Activated T-helper 2 cell treated with anti-CD3 and anti-CD28 coated beads, Interferon-gamma antibody, Interleukin-2, Interleukin-4, amounts not matched to agents 10 μg/mL and 5 μg/mL and 100 μg/mL, durations not matched to agents 14 hours and 24 hours and 36 hours (primary cell): ENCODE data around the gene IGSF21. TPM values are rescaled to one million over a fixed set of nuclear protein-coding genes. Genes with fewer than 3 reads are reported as not detected.

ENCODE experiments used
- DNase-seq: peaks from one replicate; pipeline ENCODE4 v3.0.0; 2021; ENCODE audit warnings: low spot score
- H3K27ac Mint-ChIP-seq: one replicate; pipeline ENCODE4 v1.8.0; 2021; ENCODE audit warnings: mixed read lengths
- H3K27me3 Mint-ChIP-seq: one replicate; pipeline ENCODE4 v1.8.0; 2021; ENCODE audit warnings: low read depth, mixed read lengths
- H3K36me3 Mint-ChIP-seq: one replicate; pipeline ENCODE4 v1.8.0; 2021; ENCODE audit warnings: low read depth, mixed read lengths
- H3K4me1 Mint-ChIP-seq: one replicate; pipeline ENCODE4 v1.8.0; 2021; ENCODE audit warnings: low read depth, mixed read lengths
- H3K4me3 Mint-ChIP-seq: one replicate; pipeline ENCODE4 v1.8.0; 2021; ENCODE audit warnings: low read depth, mild to moderate bottlenecking, moderate library complexity, mixed read lengths
- H3K9me3 Mint-ChIP-seq: one replicate; pipeline ENCODE4 v1.8.0; 2021; ENCODE audit warnings: mixed read lengths
- intact Hi-C: fragments of 100-400 bp; cut with micrococcal nuclease; formaldehyde crosslinking; loops from one replicate; pipeline ENCODE4 v1.15.1; 2023
- total RNA-seq: library from RNA; stranded (reverse); gene quantifications from 2 replicates; pipeline ENCODE4 v1.2.3, GENCODE V29; 2022

IGSF21 gene
- total RNA-seq: not detected in 2 replicates

GRCh38 chr1:18107369-18108298, at the start of gene IGSF21:
TSS of gene IGSF21 (plus strand) at chr1:18107798. CDS start at chr1:18108129, 331 bp downstream.
- H3K36me3 Mint-ChIP-seq: no peaks in the 10 kb centered on the region
- DNase-seq: no peak
- H3K27me3 Mint-ChIP-seq: peaks cover 50% of the 10 kb centered on the region
- H3K9me3 Mint-ChIP-seq: no peaks in the 10 kb centered on the region
- no peaks in the 10 kb centered on the region for H3K4me1 Mint-ChIP-seq
- intact Hi-C loops: loop anchor here (5.0 kb wide), 1 partner anchor 535 kb away; no protein-coding TSS in a partner anchor
- no peak within 1 kb of the TSS for H3K27ac Mint-ChIP-seq
- no peak within 1 kb of the TSS for H3K4me3 Mint-ChIP-seq

- no peaks in the 10 kb centered on the region for H3K27me3 Mint-ChIP-seq
Measured at GRCh38 chr1:18058206-18058921, 49.2 kb upstream of the IGSF21 start.

GRCh38 chr1:18058981-18059605, 48.5 kb upstream of the IGSF21 start:
- H3K9me3 Mint-ChIP-seq: peaks cover 3% of the 10 kb centered on the region
- no peak overlapping the region for H3K27ac Mint-ChIP-seq
- no peak overlapping the region for H3K4me3 Mint-ChIP-seq
- no peaks in the 10 kb centered on the region for H3K36me3 Mint-ChIP-seq
- no peaks in the 10 kb centered on the region for H3K27me3 Mint-ChIP-seq
- no peak for DNase-seq
- intact Hi-C loops: no loop called here
- H3K4me1 Mint-ChIP-seq: no peaks in the 10 kb centered on the region

More at GRCh38 chr1:18058206-18058921, 49.2 kb upstream of the IGSF21 start:
- Mint-ChIP-seq H3K4me3 (no peak overlapping the region), H3K4me1 (no peaks in the 10 kb centered on the region), H3K9me3 (peaks cover 3% of the 10 kb centered on the region), H3K27ac (no peak overlapping the region), H3K36me3 (no peaks in the 10 kb centered on the region)
- intact Hi-C loops: no loop called here
- no peak for DNase-seq

GRCh38 chr1:18060366-18060765, 47.2 kb upstream of the IGSF21 start:
- no peak for DNase-seq
- intact Hi-C loops: no loop called here
- Mint-ChIP-seq H3K4me1 (no peaks in the 10 kb centered on the region), H3K36me3 (no peaks in the 10 kb centered on the region), H3K27ac (no peak overlapping the region), H3K27me3 (no peaks in the 10 kb centered on the region), H3K4me3 (no peak overlapping the region), H3K9me3 (peaks cover 3% of the 10 kb centered on the region)

GRCh38 chr1:18062185-18062584, 45.4 kb upstream of the IGSF21 start:
- intact Hi-C loops: no loop called here
- DNase-seq: no peak
- peaks cover 3% of the 10 kb centered on the region for H3K9me3 Mint-ChIP-seq

GRCh38 chr1:18064534-18064933, 43.1 kb upstream of the IGSF21 start:
- Mint-ChIP-seq H3K9me3 (peaks cover 3% of the 10 kb centered on the region), H3K36me3 (no peaks in the 10 kb centered on the region), H3K4me3 (no peak overlapping the region), H3K4me1 (no peaks in the 10 kb centered on the region), H3K27ac (no peak overlapping the region), H3K27me3 (no peaks in the 10 kb centered on the region)
- intact Hi-C loops: no loop called here
- no peak for DNase-seq

More at GRCh38 chr1:18062185-18062584, 45.4 kb upstream of the IGSF21 start:
- Mint-ChIP-seq H3K27ac (no peak overlapping the region), H3K27me3 (no peaks in the 10 kb centered on the region), H3K36me3 (no peaks in the 10 kb centered on the region), H3K4me3 (no peak overlapping the region), H3K4me1 (no peaks in the 10 kb centered on the region)

GRCh38 chr1:18066576-18066975, 41.0 kb upstream of the IGSF21 start:
- H3K36me3 Mint-ChIP-seq: no peaks in the 10 kb centered on the region
- H3K27ac Mint-ChIP-seq: no peak overlapping the region
- peaks cover 3% of the 10 kb centered on the region for H3K9me3 Mint-ChIP-seq
- no peaks in the 10 kb centered on the region for H3K27me3 Mint-ChIP-seq
- no peak overlapping the region for H3K4me3 Mint-ChIP-seq
- H3K4me1 Mint-ChIP-seq: no peaks in the 10 kb centered on the region
- no peak for DNase-seq
- intact Hi-C loops: no loop called here

GRCh38 chr1:18069903-18070302, 37.7 kb upstream of the IGSF21 start:
- Mint-ChIP-seq H3K27me3 (no peaks in the 10 kb centered on the region), H3K27ac (no peak overlapping the region), H3K36me3 (no peaks in the 10 kb centered on the region), H3K9me3 (no peaks in the 10 kb centered on the region), H3K4me1 (no peaks in the 10 kb centered on the region), H3K4me3 (no peak overlapping the region)
- intact Hi-C loops: no loop called here
- no peak for DNase-seq

GRCh38 chr1:18072066-18072465, 35.5 kb upstream of the IGSF21 start:
- DNase-seq: no peak
- H3K4me3 Mint-ChIP-seq: no peak overlapping the region
- no peaks in the 10 kb centered on the region for H3K9me3 Mint-ChIP-seq
- no peaks in the 10 kb centered on the region for H3K4me1 Mint-ChIP-seq
- no peaks in the 10 kb centered on the region for H3K36me3 Mint-ChIP-seq
- H3K27ac Mint-ChIP-seq: no peak overlapping the region
- intact Hi-C loops: no loop called here
- H3K27me3 Mint-ChIP-seq: no peaks in the 10 kb centered on the region

- Mint-ChIP-seq H3K4me1 (no peaks in the 10 kb centered on the region), H3K4me3 (no peak overlapping the region), H3K27ac (no peak overlapping the region), H3K9me3 (no peaks in the 10 kb centered on the region), H3K27me3 (no peaks in the 10 kb centered on the region), H3K36me3 (no peaks in the 10 kb centered on the region)
- DNase-seq: no peak
- intact Hi-C loops: no loop called here
Measured at GRCh38 chr1:18073066-18073642, 34.4 kb upstream of the IGSF21 start.

GRCh38 chr1:18077657-18078215, 29.9 kb upstream of the IGSF21 start:
- Mint-ChIP-seq H3K27ac (no peak overlapping the region), H3K9me3 (no peaks in the 10 kb centered on the region), H3K4me3 (no peak overlapping the region), H3K27me3 (no peaks in the 10 kb centered on the region), H3K4me1 (no peaks in the 10 kb centered on the region), H3K36me3 (no peaks in the 10 kb centered on the region)
- intact Hi-C loops: no loop called here
- DNase-seq: no peak

GRCh38 chr1:18079941-18080735, 27.5 kb upstream of the IGSF21 start:
- Mint-ChIP-seq H3K36me3 (no peaks in the 10 kb centered on the region), H3K4me3 (no peak overlapping the region), H3K9me3 (no peaks in the 10 kb centered on the region), H3K4me1 (no peaks in the 10 kb centered on the region), H3K27ac (no peak overlapping the region), H3K27me3 (no peaks in the 10 kb centered on the region)
- intact Hi-C loops: no loop called here
- DNase-seq: no peak
